NCI-H146 (cell line): ENCODE measurements around the gene TMEM35B.
"Not testable (repeated sequence)": the region's sequence is repeated elsewhere in the genome, so short reads cannot be mapped to it uniquely, and the experiment has no call there.

Experiments used
- DNase-seq: peaks from one replicate; lab custom pipeline; 2025; lab: John Stamatoyannopoulos, UW

The TMEM35B gene

GRCh38 chr1:34984793-34985608 is at the start of gene TMEM35B:
Gene TMEM35B, minus strand, starts transcription at chr1:34985347. Its CDS starts 42 bp downstream, at chr1:34985305.
- DNase-seq: peak; percentile 52

- no peak for DNase-seq
These were observed 48.2 kb upstream of the TMEM35B start for GRCh38 chr1:35033346-35033745.

- DNase-seq: no peak
These were observed 47.2 kb upstream of the TMEM35B start for GRCh38 chr1:35032384-35032739.

- peak; percentile 22 for DNase-seq
These were observed 45.8 kb upstream of the TMEM35B start for GRCh38 chr1:35030756-35031446.

GRCh38 chr1:35030338-35030737 is 45.2 kb upstream of the TMEM35B start:
- DNase-seq: no peak

- DNase-seq: no peak
These were observed 44.6 kb upstream of the TMEM35B start for GRCh38 chr1:35029761-35030160.

GRCh38 chr1:35016406-35016805 is 31.3 kb upstream of the TMEM35B start:
- no peak for DNase-seq

- no peak for DNase-seq
These were observed 29.3 kb upstream of the TMEM35B start for GRCh38 chr1:35014486-35014885.

- DNase-seq: no peak
These were observed 20.6 kb upstream of the TMEM35B start for GRCh38 chr1:35005711-35006110.

- DNase-seq: no peak
These were observed 16.6 kb upstream of the TMEM35B start for GRCh38 chr1:35001743-35002142.

- DNase-seq: no peak
These were observed 9.7 kb upstream of the TMEM35B start for GRCh38 chr1:34994878-34995277.

GRCh38 chr1:34988581-34988980 is 3.4 kb upstream of the TMEM35B start:
- no peak for DNase-seq

GRCh38 chr1:34988147-34988546 is 3.0 kb upstream of the TMEM35B start:
- no peak for DNase-seq

GRCh38 chr1:34987018-34987417 is 1.9 kb upstream of the TMEM35B start:
- DNase-seq: no peak

GRCh38 chr1:34985609-34985904 is 410 bp upstream of the TMEM35B start:
- not testable (repeated sequence) for DNase-seq

GRCh38 chr1:34984435-34984792 is 733 bp downstream of the TMEM35B start:
- peak; percentile 2 for DNase-seq

GRCh38 chr1:34983700-34984355 is 1.3 kb downstream of the TMEM35B start:
- DNase-seq: no peak

GRCh38 chr1:34982820-34983376 is 2.2 kb downstream of the TMEM35B start:
- DNase-seq: no peak

GRCh38 chr1:34980715-34981114 is 4.4 kb downstream of the TMEM35B start:
- no peak for DNase-seq

GRCh38 chr1:34978921-34979320 is 6.2 kb downstream of the TMEM35B start:
- DNase-seq: no peak

GRCh38 chr1:34977858-34978257 is 7.3 kb downstream of the TMEM35B start:
- no peak for DNase-seq

- no peak for DNase-seq
These were observed 8.0 kb downstream of the TMEM35B start for GRCh38 chr1:34977210-34977471.
